ENCODE data around the gene SACS. TPM values are rescaled to one million over a fixed set of nuclear protein-coding genes. Genes with fewer than 3 reads are reported as not detected.

Gene SACS
- total RNA-seq, 4 donors from 2014 or later, result 4.4 to 7.6 (median 5.5) TPM

DNA sequence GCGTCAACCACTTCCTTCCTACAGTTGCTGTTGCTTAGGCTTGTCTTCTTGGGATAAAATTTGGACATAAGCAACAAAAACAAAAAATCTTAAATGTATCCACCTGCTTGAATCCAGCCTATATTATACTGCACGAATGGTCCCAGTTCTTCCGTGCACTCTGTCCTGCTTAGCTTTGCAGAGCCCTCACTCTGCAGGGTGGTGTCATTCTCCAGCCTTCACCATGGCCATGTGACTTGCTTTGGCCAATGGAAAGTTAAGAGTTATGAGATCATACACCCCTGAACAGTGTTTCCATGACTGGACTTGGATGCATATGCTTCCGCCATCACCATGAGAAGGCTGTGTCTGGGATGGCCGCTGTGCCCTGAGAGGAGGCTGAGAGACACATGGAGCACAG lies 27.4 kb upstream of the SACS start:
- Histone ChIP-seq H3K4me1 (peaks cover 0 to 3% (median under 1%) of the 10 kb centered on the region in 4 donors), H3K27ac (no peak overlapping the region), H3K36me3 (no peaks in the 10 kb centered on the region), H3K4me3 (no peak overlapping the region), H3K27me3 (peaks cover 3% of the 10 kb centered on the region), H3K9me3 (no peaks in the 10 kb centered on the region)
- DNase-seq, result no peak
- TF ChIP-seq POLR2A (IDR thresholded peaks at IDR 0.05) (no peak), POLR2AphosphoS5 (IDR thresholded peaks at IDR 0.05) (no peak)
- WGBS, 2 donors (ENCODE audit: low coverage in 1 of 2), result 95 to 96% methylated on average over 3 to 5 of the region's 5 CpGs
- intact Hi-C loops (cut with DNase I; ENCODE audit: low total_unique reads), result loop anchor here (10.0 kb wide), 1 partner anchor 414 kb away; no protein-coding TSS in a partner anchor
- in situ Hi-C loops (cut with MboI; ENCODE audit: low pct_ligation_motif_present in 1 of 4, low pct_unique_long_range_greater_than_20kb in 1 of 4, low sequenced_read_pairs in 3 of 4), result loop anchor here (10.0 to 25.0 kb wide), 2 partner anchors 401 to 414 kb away; no protein-coding TSS in a partner anchor

DNA sequence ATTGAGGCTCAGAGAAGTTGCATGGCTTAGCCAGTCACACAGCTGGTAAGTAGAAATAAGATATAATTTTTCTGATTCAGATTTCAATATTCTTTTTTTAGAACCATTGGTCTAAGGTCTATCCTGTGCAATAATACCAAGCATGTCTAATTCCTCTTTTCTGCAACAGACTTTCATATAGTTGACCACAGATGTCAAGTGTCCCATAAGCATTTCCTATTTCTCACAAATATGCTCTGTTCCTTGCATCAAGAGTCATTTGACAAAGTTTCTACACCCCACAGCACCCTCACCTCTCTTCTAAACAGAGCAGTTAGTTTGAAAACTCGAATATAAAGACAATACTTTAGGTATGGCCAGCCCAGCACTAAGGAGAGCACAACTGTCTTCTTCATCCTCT lies 26.8 kb upstream of the SACS start:
- whole genome bisulfite sequencing, 2 donors (ENCODE audit: low coverage in 1 of 2), result 10 to 25% methylated on average over 1 of the region's 1 CpG
- no peak overlapping the region for H3K27ac ChIP-seq
- in situ Hi-C loops (cut with MboI; ENCODE audit: low pct_ligation_motif_present in 1 of 4, low pct_unique_long_range_greater_than_20kb in 1 of 4, low sequenced_read_pairs in 3 of 4) (loop anchor here (10.0 to 25.0 kb wide), 2 partner anchors 402 to 414 kb away; no protein-coding TSS in a partner anchor), intact Hi-C loops (cut with DNase I; ENCODE audit: low total_unique reads) (loop anchor here (10.0 kb wide), 1 partner anchor 414 kb away; no protein-coding TSS in a partner anchor)
- H3K9me3 ChIP-seq, result no peaks in the 10 kb centered on the region
- no peak for DNase-seq
- H3K4me3 ChIP-seq, result no peak overlapping the region
- H3K36me3 ChIP-seq, result no peaks in the 10 kb centered on the region
- no peaks in the 10 kb centered on the region for H3K4me1 ChIP-seq
- H3K27me3 ChIP-seq, result no peaks in the 10 kb centered on the region
- TF ChIP-seq POLR2A (IDR thresholded peaks at IDR 0.05), result no peak
- no peak for TF ChIP-seq POLR2AphosphoS5 (IDR thresholded peaks at IDR 0.05)
- no peak for TF ChIP-seq EP300 (IDR thresholded peaks at IDR 0.05; ENCODE audit: low read depth)
- TF ChIP-seq, protein P1, sequence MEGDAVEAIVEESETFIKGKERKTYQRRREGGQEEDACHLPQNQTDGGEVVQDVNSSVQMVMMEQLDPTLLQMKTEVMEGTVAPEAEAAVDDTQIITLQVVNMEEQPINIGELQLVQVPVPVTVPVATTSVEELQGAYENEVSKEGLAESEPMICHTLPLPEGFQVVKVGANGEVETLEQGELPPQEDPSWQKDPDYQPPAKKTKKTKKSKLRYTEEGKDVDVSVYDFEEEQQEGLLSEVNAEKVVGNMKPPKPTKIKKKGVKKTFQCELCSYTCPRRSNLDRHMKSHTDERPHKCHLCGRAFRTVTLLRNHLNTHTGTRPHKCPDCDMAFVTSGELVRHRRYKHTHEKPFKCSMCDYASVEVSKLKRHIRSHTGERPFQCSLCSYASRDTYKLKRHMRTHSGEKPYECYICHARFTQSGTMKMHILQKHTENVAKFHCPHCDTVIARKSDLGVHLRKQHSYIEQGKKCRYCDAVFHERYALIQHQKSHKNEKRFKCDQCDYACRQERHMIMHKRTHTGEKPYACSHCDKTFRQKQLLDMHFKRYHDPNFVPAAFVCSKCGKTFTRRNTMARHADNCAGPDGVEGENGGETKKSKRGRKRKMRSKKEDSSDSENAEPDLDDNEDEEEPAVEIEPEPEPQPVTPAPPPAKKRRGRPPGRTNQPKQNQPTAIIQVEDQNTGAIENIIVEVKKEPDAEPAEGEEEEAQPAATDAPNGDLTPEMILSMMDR (IDR thresholded peaks at IDR 0.05), result no peak

DNA sequence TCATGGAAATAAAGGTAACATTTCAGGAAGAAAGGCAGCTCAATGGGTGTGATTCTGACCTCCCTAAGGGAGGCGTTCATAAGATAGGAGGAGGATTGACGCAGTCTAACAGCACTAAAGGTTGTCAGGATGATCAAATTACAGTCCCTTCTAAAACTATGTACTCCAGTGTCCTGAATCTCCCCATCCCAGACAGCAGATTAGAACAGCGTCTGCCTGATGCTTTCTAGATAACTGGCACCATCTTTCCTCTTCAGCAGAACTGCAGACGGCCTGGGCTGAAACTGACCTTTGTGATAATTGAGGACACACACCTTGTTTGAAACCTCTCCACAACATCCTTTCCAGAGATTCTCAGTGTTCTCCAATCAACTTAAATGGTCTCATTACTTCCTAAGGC lies 25.5 kb upstream of the SACS start:
- H3K36me3 ChIP-seq, result no peaks in the 10 kb centered on the region
- H3K4me1 ChIP-seq, result no peaks in the 10 kb centered on the region
- 76% methylated on average over 4 of the region's 4 CpGs; no CpG with 5 or more reads in 1 of the 2 donors for WGBS, 2 donors (ENCODE audit: low coverage in 1 of 2)
- in situ Hi-C loops (cut with MboI; ENCODE audit: low pct_ligation_motif_present in 1 of 4, low pct_unique_long_range_greater_than_20kb in 1 of 4, low sequenced_read_pairs in 3 of 4), result loop anchor here in 1 of 4 donors (25.0 kb wide), 1 partner anchor 403 kb away; no protein-coding TSS in a partner anchor
- no peaks in the 10 kb centered on the region for H3K9me3 ChIP-seq
- intact Hi-C loops (cut with DNase I; ENCODE audit: low total_unique reads), result no loop called here
- H3K27me3 ChIP-seq, result no peaks in the 10 kb centered on the region
- no peak for DNase-seq
- H3K27ac ChIP-seq, result no peak overlapping the region
- TF ChIP-seq, protein P1 (IDR thresholded peaks at IDR 0.05), result no peak
- TF ChIP-seq POLR2AphosphoS5 (IDR thresholded peaks at IDR 0.05), result no peak
- TF ChIP-seq EP300 (IDR thresholded peaks at IDR 0.05; ENCODE audit: low read depth), result no peak
- TF ChIP-seq POLR2A (IDR thresholded peaks at IDR 0.05), result no peak
- no peak overlapping the region for H3K4me3 ChIP-seq

DNA sequence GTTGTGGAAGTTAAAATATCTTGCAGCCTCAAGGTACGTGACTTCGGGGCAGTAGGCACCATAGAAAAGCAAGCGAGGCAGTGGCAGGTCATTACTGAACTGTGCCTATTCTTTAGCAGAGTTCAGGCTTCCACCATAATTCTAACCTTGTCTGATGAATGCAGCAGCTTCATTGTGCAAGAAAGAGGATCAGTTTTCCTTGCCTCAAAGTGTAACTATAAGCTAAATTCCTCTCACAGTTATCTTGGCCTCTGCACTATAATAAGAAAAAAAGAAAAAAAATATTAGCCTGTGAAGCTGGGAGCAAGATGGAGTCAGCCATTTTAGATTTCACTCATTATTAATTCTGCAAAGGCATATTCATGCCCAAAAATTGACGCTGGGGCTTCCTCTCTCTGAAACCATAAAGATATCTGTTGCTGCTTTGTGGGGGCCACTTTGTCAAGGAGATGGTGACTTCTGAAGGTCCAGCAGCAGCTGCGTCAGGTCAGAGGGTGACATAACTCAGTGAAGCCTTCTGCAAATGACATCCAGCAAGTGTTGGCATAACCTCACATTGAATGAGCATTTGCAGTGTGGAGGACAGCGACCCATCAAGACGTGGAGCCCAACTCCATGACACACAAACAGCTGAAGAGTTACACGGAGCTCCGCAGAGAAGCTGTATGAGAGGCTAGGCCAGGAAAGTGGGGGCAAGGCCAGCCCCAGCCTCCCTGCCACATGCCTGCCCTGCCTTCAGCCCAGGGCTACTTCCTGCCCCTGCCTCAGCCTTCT lies 23.1 kb upstream of the SACS start:
- Histone ChIP-seq H3K4me1 (no peaks in the 10 kb centered on the region), H3K27me3 (no peaks in the 10 kb centered on the region), H3K27ac (no peak overlapping the region), H3K9me3 (no peaks in the 10 kb centered on the region), H3K4me3 (no peak overlapping the region), H3K36me3 (no peaks in the 10 kb centered on the region)
- 85 to 95% methylated on average over 4 to 9 of the region's 9 CpGs for WGBS, 2 donors (ENCODE audit: low coverage in 1 of 2)
- intact Hi-C loops (cut with DNase I; ENCODE audit: low total_unique reads), result no loop called here
- in situ Hi-C loops (cut with MboI; ENCODE audit: low pct_ligation_motif_present in 1 of 4, low pct_unique_long_range_greater_than_20kb in 1 of 4, low sequenced_read_pairs in 3 of 4), result loop anchor here in 1 of 4 donors (25.0 kb wide), 1 partner anchor 406 kb away; no protein-coding TSS in a partner anchor
- TF ChIP-seq EP300 (IDR thresholded peaks at IDR 0.05; ENCODE audit: low read depth) (no peak), POLR2A (IDR thresholded peaks at IDR 0.05) (no peak), POLR2AphosphoS5 (IDR thresholded peaks at IDR 0.05) (no peak)
- TF ChIP-seq, protein P1 (IDR thresholded peaks at IDR 0.05), result no peak
- no peak for DNase-seq
